ENCODE data around the gene PMEPA1.

DNA sequence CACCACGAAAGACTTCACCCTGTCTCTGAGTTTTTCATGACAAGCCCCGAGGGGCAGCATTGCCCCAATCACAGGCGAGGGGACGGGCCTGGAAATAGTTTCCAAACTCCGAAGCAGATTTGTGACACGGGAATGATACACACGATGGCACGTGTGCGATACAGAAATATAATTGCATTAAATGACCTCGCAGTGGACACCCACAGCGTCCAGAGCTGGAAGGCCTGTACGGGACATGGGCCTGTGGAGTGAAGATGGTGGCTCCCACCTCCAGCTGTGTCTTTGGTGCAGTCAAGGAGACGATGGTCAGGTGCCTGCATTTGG is 43.0 kb downstream of the PMEPA1 start:
- TF ChIP-seq, protein P1, sequence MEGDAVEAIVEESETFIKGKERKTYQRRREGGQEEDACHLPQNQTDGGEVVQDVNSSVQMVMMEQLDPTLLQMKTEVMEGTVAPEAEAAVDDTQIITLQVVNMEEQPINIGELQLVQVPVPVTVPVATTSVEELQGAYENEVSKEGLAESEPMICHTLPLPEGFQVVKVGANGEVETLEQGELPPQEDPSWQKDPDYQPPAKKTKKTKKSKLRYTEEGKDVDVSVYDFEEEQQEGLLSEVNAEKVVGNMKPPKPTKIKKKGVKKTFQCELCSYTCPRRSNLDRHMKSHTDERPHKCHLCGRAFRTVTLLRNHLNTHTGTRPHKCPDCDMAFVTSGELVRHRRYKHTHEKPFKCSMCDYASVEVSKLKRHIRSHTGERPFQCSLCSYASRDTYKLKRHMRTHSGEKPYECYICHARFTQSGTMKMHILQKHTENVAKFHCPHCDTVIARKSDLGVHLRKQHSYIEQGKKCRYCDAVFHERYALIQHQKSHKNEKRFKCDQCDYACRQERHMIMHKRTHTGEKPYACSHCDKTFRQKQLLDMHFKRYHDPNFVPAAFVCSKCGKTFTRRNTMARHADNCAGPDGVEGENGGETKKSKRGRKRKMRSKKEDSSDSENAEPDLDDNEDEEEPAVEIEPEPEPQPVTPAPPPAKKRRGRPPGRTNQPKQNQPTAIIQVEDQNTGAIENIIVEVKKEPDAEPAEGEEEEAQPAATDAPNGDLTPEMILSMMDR (IDR thresholded peaks at IDR 0.05), result no peak
- no peak for TF ChIP-seq POLR2A (IDR thresholded peaks at IDR 0.05)
